Memory B cell (primary cell): ENCODE measurements around the gene UBR1.
"Not testable (repeated sequence)": the region's sequence is repeated elsewhere in the genome, so short reads cannot be mapped to it uniquely, and the experiment has no call there.

Experiments used
- ATAC-seq: fragments of 150-1000 bp; cut with Tn5 transposase; 2 replicates; pipeline ENCODE4 v1.10.0; 2021; ENCODE audit warnings: low read depth, mild to moderate bottlenecking, moderate library complexity
- DNase-seq, 2 donors: peaks; one replicate each; pipeline ENCODE4 v3.0.0; 2022; ENCODE audit warnings: low spot score in 2 of 2
- H3K27ac Mint-ChIP-seq: one replicate; pipeline ENCODE4 v1.8.0; 2022; ENCODE audit warnings: mild to moderate bottlenecking, moderate library complexity, mixed read lengths
- H3K27me3 Mint-ChIP-seq: one replicate; pipeline ENCODE4 v1.8.0; 2022; ENCODE audit warnings: mixed read lengths
- H3K36me3 Mint-ChIP-seq: one replicate; pipeline ENCODE4 v1.8.0; 2022; ENCODE audit warnings: mild to moderate bottlenecking, mixed read lengths
- H3K4me1 Mint-ChIP-seq: one replicate; pipeline ENCODE4 v1.8.0; 2022; ENCODE audit warnings: mixed read lengths
- H3K4me3 Mint-ChIP-seq: one replicate; pipeline ENCODE4 v1.8.0; 2022; ENCODE audit warnings: mild to moderate bottlenecking, moderate library complexity, mixed read lengths
- H3K9me3 Mint-ChIP-seq: one replicate; pipeline ENCODE4 v1.8.0; 2022; ENCODE audit warnings: mixed read lengths

The UBR1 gene

DNA sequence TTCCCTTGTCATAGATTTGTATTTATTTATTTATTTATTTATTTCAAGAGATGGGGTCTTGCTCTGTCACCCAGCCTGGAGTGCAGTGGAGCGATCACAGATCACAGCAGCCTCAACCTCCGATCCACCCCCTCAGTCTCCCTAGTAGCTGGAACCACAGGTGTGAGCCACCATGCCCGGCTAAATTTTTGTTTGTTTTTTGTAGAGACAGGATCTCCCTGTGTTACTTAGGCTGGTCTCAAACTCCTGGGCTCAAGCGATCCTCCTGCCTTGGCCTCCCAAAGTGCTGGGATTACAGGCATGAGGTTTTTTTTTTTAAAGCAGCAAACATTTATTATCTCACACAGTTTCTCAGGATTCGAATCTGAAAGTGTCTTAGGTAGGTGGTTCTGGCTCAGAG is 187.8 kb downstream of the UBR1 start:
- no peaks in the 10 kb centered on the region for H3K9me3 Mint-ChIP-seq
- no peak overlapping the region for H3K4me3 Mint-ChIP-seq
- H3K36me3 Mint-ChIP-seq, result no peaks in the 10 kb centered on the region
- no peak overlapping the region for H3K27ac Mint-ChIP-seq
- H3K27me3 Mint-ChIP-seq, result no peaks in the 10 kb centered on the region
- ATAC-seq, result no peak
- peaks cover 32% of the 10 kb centered on the region for H3K4me1 Mint-ChIP-seq
- DNase-seq, result no peak

DNA sequence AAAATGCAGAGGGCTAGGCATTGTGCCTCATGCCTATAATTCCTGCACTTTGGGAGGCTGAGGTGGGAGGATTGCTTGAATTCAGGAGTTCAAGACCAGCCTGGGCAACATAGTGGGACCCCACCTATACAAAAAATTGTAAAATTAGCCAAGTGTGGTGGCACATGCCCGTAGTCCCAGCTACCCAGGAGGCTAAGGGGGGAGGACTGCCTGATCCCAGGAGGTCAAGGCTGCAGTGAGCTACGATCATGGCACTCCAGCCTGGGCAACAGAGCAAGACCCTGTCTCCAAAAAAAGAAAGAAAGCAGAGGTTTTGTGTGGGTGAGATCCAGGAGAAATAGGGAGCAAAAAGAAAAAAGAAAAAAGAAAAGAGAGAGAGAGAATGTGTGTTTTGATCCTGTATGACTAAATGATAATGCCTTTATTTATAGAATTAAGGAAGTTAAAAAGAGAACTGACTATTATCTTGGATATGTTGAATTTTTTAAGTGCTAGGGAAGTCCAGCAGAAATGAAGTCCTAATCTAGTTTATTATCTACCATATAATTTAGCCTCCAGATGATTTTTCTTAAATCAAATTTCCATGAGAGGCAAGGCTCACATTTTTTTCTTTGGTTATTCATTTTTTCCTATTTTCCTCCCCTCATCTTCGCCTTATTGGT is 190.1 kb downstream of the UBR1 start:
- H3K4me3 Mint-ChIP-seq, result no peak overlapping the region
- peaks cover 34% of the 10 kb centered on the region for H3K4me1 Mint-ChIP-seq
- H3K27me3 Mint-ChIP-seq, result no peaks in the 10 kb centered on the region
- no peaks in the 10 kb centered on the region for H3K36me3 Mint-ChIP-seq
- H3K9me3 Mint-ChIP-seq, result no peaks in the 10 kb centered on the region
- H3K27ac Mint-ChIP-seq, result no peak overlapping the region
- ATAC-seq, result no peak
- no peak for DNase-seq

DNA sequence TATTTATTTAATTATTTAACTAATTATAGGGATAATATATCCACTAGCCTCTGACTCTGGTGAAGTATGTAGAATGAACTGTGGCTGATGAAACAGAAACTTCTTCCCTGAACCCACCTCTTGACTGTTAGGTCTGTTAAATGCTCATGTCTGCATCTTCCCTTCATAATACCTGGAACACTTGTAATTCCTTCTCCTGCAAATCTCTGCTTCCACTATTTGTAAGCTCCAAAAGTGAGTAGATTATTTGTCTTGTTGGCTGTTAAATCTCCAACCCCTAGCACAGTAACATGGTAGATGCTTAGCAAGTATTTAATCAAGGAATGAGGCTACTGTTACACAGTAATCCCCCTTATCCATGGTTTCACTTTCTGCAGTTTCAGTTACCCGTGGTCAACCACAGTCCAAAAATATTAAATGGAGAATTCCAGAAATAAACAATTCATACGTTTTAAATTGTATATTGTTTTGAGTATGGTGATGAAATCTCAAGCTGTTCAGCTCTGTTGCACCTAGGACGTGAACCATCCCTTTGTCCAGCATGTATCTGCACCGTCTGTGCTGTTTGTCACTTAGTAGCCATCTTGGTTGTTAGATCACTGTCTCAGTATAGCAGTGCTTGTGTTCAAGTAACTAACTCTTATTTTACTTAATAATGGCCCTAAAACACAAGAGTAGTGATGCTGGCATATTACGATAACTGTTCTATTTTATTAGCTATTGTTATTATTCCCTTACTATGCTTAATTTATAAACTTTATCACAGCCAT is 190.9 kb downstream of the UBR1 start:
- Mint-ChIP-seq H3K4me1 (peaks cover 33% of the 10 kb centered on the region), H3K4me3 (no peak overlapping the region), H3K9me3 (no peaks in the 10 kb centered on the region), H3K27ac (no peak overlapping the region), H3K36me3 (no peaks in the 10 kb centered on the region), H3K27me3 (no peaks in the 10 kb centered on the region)
- ATAC-seq, result no peak
- DNase-seq, result no peak

DNA sequence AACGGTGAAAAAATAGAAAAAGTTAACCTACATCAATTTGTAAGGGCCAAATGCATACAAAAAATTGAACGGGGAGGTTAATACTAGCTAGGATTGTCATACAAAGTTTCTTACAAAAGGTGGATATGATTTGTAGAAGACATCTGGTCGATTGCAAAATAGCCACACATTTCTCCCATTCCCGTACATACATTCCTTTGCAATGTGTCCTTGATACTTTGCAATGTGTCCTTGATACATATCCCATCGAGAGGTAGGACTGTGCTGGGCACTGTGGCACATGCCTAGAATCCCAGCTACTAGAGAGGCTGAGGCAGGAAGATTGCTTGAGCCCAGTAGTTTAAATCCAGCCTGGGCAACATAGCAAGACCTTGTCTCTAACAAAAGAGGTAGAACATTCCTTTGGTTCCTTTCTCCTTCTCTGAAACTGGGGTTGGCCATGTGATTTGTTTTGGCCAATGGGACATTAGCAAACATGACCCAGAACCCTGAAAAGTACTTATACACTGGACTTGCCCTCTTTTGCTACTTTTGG is 194.7 kb downstream of the UBR1 start:
- Mint-ChIP-seq H3K36me3 (peaks cover 2% of the 10 kb centered on the region), H3K4me3 (no peak overlapping the region), H3K27ac (no peak overlapping the region), H3K27me3 (no peaks in the 10 kb centered on the region), H3K9me3 (no peaks in the 10 kb centered on the region), H3K4me1 (peaks cover 34% of the 10 kb centered on the region)
- ATAC-seq, result no peak
- no peak for DNase-seq

DNA sequence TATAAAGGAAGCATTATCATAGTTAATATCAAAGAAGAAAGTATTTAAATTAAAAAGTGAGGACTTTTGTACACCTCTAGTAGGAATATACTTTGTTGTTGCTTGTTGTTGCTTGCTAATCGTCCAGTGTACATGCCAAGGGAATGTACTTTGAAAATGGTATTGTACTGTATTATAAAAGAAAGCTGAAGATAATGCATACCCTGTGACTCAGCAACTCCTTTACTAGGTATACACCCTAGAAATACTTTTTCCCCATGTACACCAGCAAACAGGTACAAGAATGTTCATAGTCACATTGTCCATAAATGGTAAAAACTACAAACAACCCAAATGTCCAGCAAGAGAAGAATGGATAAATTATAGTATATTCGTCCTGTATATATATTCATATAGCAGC is 197.3 kb downstream of the UBR1 start:
- DNase-seq, result no peak
- Mint-ChIP-seq H3K4me1 (peaks cover 24% of the 10 kb centered on the region), H3K36me3 (peaks cover 2% of the 10 kb centered on the region), H3K9me3 (no peaks in the 10 kb centered on the region), H3K27me3 (no peaks in the 10 kb centered on the region), H3K4me3 (no peak overlapping the region), H3K27ac (no peak overlapping the region)
- no peak for ATAC-seq

DNA sequence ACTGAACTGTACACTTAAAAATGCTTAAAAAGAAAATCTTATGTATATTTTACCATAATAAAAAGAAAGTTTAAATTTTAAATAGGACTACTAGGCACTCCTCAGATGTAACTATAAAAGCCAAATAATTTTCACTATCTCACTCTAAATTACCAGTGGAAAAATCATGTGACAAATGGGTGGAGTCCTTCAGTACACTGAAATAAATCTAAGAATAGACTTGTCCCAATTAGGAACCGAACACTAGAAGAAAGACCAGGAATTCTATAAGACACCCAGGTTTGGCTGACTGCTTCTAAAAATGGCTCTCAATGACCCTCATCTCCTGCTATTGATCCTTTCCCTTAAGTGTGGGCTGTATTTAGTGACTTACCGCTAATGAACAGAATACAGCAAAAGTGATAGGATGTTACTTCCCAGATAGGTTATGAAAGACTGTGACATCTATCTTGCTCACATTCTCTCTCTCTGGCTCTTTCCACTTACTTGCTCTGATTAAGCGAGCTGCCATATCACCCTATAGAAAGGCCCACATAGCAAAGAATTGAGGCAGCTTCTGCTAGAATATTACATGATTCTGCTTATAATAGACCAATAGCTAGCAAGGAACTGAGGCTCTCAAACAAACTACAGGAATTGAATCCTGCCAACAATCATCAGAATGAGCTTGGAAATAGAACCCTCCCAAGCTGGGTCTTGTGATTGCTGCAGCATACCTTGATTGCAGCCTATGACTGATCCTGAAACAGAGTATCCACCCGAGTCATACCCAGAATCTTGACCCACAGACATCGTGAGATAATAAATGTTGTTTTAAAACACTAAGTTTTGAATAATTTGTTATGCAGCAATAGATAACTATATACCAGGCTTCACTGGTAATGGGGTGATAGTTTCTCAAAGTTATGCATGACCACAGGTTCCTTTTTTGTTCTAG is 202.2 kb downstream of the UBR1 start:
- H3K4me1 Mint-ChIP-seq, result peaks cover 12% of the 10 kb centered on the region
- no peaks in the 10 kb centered on the region for H3K27me3 Mint-ChIP-seq
- no peak overlapping the region for H3K4me3 Mint-ChIP-seq
- H3K9me3 Mint-ChIP-seq, result no peaks in the 10 kb centered on the region
- ATAC-seq (no peak), DNase-seq (no peak)
- peaks cover 2% of the 10 kb centered on the region for H3K36me3 Mint-ChIP-seq
- H3K27ac Mint-ChIP-seq, result no peak overlapping the region

DNA sequence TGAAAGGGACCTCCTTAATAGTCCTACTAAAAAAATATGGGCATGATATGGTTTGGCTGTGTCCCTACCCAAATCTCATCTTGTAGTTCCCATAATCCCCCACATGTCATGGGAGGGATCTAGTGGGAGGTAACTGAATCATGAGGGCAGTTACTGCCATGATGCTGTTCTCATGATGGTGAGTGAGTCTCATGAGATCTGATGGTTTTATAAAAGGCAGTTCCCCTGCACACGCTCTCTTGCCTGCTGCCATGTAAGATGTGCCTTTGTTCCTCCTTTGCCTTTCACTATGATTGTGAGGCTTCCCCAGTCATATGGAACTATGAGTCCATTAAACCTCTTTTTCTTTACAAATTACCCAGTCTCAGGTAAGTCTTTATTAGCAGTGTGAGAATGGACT is 211.9 kb downstream of the UBR1 start:
- H3K9me3 Mint-ChIP-seq, ATAC-seq, H3K4me3 Mint-ChIP-seq, H3K4me1 Mint-ChIP-seq, H3K27me3 Mint-ChIP-seq, DNase-seq, H3K27ac Mint-ChIP-seq: not testable (repeated sequence)
- H3K36me3 Mint-ChIP-seq, result peaks cover 13% of the 10 kb centered on the region
